Keratinocyte (primary cell): ENCODE measurements around the gene ATP8B1. TPM values are rescaled to one million over a fixed set of nuclear protein-coding genes. Genes with fewer than 3 reads are reported as not detected.

ENCODE experiments used
- DNase-seq: peaks from one replicate; pipeline ENCODE4 v3.0.0-alpha.2; 2011; ENCODE audit warnings: low read depth, missing footprints, low spot score
- FAIRE-seq: peaks from 2 replicates; lab custom pipeline; 2011; peaks lifted over from hg19 to GRCh38; lab: Jason Lieb, UNC
- H2AFZ ChIP-seq: 2 replicates; pipeline ENCODE4 v1.6.0; 2012; ENCODE audit warnings: low read length, control low read depth, inconsistent platforms; ENCODE audit not compliant: control insufficient read depth
- H3K27ac ChIP-seq: 2 replicates; pipeline ENCODE4 v1.5.1; 2011; ENCODE audit warnings: low read length; ENCODE audit not compliant: control insufficient read depth, insufficient read depth
- H3K27me3 ChIP-seq: 3 replicates; pipeline ENCODE4 v1.6.0; 2011; ENCODE audit warnings: low read length; ENCODE audit not compliant: control insufficient read depth, insufficient read depth; ENCODE audit errors: extremely low read depth
- H3K36me3 ChIP-seq, 2 experiments: 2 replicates in 1 of 2; 3 replicates in 1 of 2; pipeline ENCODE4 v1.5.1; 2011; ENCODE audit warnings: low read length in 2 of 2, mild to moderate bottlenecking in 1 of 2; ENCODE audit not compliant: control insufficient read depth in 2 of 2, insufficient read depth in 2 of 2; ENCODE audit errors: extremely low read depth in 1 of 2
- H3K4me1 ChIP-seq: 3 replicates; pipeline ENCODE4 v1.5.1; 2011; ENCODE audit warnings: low read length; ENCODE audit not compliant: control insufficient read depth, insufficient read depth; ENCODE audit errors: extremely low read depth
- H3K4me2 ChIP-seq: 3 replicates; pipeline ENCODE4 v1.6.0; 2011; ENCODE audit warnings: low read depth, low read length; ENCODE audit not compliant: control insufficient read depth, insufficient read depth; ENCODE audit errors: extremely low read depth
- H3K4me3 ChIP-seq, 3 experiments: fragments of 200-600 bp in 1 of 3; sonication (generic) in 1 of 3; 2 replicates in 2 of 3; 3 replicates in 1 of 3; pipeline ENCODE4 v1.5.1; 2011 to 2016; ENCODE audit warnings: low read length in 3 of 3, mild to moderate bottlenecking in 3 of 3, control low read depth in 2 of 3, inconsistent platforms in 1 of 3, low read depth in 1 of 3, mixed read lengths in 1 of 3, mixed run types in 1 of 3, moderate library complexity in 1 of 3; ENCODE audit not compliant: control insufficient read depth in 2 of 3, insufficient read depth in 2 of 3; ENCODE audit errors: extremely low read depth in 1 of 3
- H3K79me2 ChIP-seq: 2 replicates; pipeline ENCODE4 v1.6.0; 2012; ENCODE audit warnings: low read length; ENCODE audit not compliant: control insufficient read depth, insufficient read depth
- H3K9ac ChIP-seq: 3 replicates; pipeline ENCODE4 v1.6.0; 2011; ENCODE audit warnings: low read length; ENCODE audit not compliant: control insufficient read depth, insufficient read depth; ENCODE audit errors: extremely low read depth
- H3K9me1 ChIP-seq: 3 replicates; pipeline ENCODE4 v1.6.0; 2011; ENCODE audit warnings: low read length; ENCODE audit not compliant: control insufficient read depth, insufficient read depth; ENCODE audit errors: extremely low read depth
- H3K9me3 ChIP-seq: 2 replicates; pipeline ENCODE4 v1.5.1; 2012; ENCODE audit warnings: low read depth, low read length; ENCODE audit not compliant: control insufficient read depth
- H4K20me1 ChIP-seq: 3 replicates; pipeline ENCODE4 v1.6.0; 2011; ENCODE audit warnings: low read length; ENCODE audit not compliant: control insufficient read depth, insufficient read depth; ENCODE audit errors: extremely low read depth
- CTCF ChIP-seq, 3 experiments: IDR thresholded peaks in 1 of 3; conservative IDR thresholded peaks in 1 of 3; optimal IDR thresholded peaks in 1 of 3; 2 replicates in 2 of 3; 3 replicates in 1 of 3; pipeline versions ENCODE3 to v1.5.1; 2011; ENCODE audit warnings: low read length in 3 of 3, mild to moderate bottlenecking in 3 of 3, moderate library complexity in 2 of 3, control low read depth in 1 of 3, inconsistent platforms in 1 of 3; ENCODE audit not compliant: insufficient read depth in 2 of 3; ENCODE audit errors: extremely low read depth in 1 of 3
- EZH2 ChIP-seq: IDR thresholded peaks from one replicate; pipeline ENCODE4 v1.6.1; 2012; ENCODE audit warnings: inconsistent platforms, mild to moderate bottlenecking, low read length, moderate library complexity
- dilution Hi-C: fragments of 300-500 bp; cut with MboI; formaldehyde crosslinking; loops from one replicate; pipeline ENCODE4 v1.7.0; 2020; ENCODE audit warnings: low sequenced_read_pairs; ENCODE audit not compliant: extremely low pct_ligation_motif_present
- polyA plus RNA-seq, 5 experiments: library from polyadenylated mRNA; depleted of rRNA in 3 of 5; stranded (reverse) in 3 of 5; stranded (forward) in 1 of 5; unstranded in 1 of 5; fragments of >200 nt; gene quantifications; 1 replicate in 1 of 5; 2 replicates in 3 of 5; 3 replicates in 1 of 5; pipeline versions ENCODE4 v1.2.1 to v1.2.3, GENCODE V29; 2011 to 2012; ENCODE audit warnings: missing spikeins in 2 of 5, low read depth in 1 of 5, low replicate concordance in 1 of 5

The ATP8B1 gene
- polyA plus RNA-seq, 1 donor (not counting 4 experiments of a cell fraction or from before 2014, with no cell fraction given) = 20.4 TPM

- dilution Hi-C loops = no loop called here
Measured at GRCh38 chr18:57659460-57660102, 143.5 kb downstream of the ATP8B1 start.

DNA sequence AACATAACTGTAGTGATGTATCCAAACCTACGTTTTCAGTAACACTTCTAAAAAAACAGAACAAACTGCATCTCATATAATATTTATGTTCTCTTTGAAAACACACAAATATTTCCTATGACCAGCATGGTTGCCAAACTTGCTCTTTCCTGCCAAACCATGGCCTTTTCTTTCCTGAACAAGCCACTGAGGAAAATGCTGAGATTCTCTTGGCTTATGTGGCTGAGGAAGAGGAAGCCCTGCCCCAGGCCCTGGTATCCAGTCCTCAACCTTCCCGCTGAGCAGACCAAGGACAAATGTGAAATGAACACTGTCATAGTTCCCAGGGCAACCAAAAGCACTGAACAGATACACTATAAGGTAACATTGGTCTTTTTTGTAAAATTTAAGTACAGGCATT lies 145.6 kb downstream of the ATP8B1 start:
- Histone ChIP-seq H3K4me3 (no peak overlapping the region), H3K4me2 (no peak overlapping the region), H2AFZ (no peak overlapping the region), H3K4me1 (no peaks in the 10 kb centered on the region), H3K9me3 (no peaks in the 10 kb centered on the region), H4K20me1 (no peaks in the 10 kb centered on the region), H3K27me3 (no peaks in the 10 kb centered on the region), H3K36me3 (peaks cover 3 to 6% of the 10 kb centered on the region in 2 experiments), H3K9me1 (no peaks in the 10 kb centered on the region), H3K9ac (no peak overlapping the region), H3K79me2 (peaks cover 2% of the 10 kb centered on the region), H3K27ac (no peak overlapping the region)
- dilution Hi-C loops = no loop called here
- FAIRE-seq (no peak), DNase-seq (no peak)
- TF ChIP-seq CTCF (optimal IDR thresholded peaks at IDR 0.05 in 1 of 3, IDR thresholded peaks at IDR 0.05 in 1 of 3, conservative IDR thresholded peaks at IDR 0.05 in 1 of 3; ENCODE audit: extremely low read depth in 1 of 3, insufficient read depth in 2 of 3, low read length in 3 of 3) = no peak
- TF ChIP-seq EZH2 = no peak

More at GRCh38 chr18:57659460-57660102, 143.5 kb downstream of the ATP8B1 start:
- Histone ChIP-seq H3K79me2 (peaks cover 2% of the 10 kb centered on the region), H3K9me1 (no peaks in the 10 kb centered on the region), H4K20me1 (no peaks in the 10 kb centered on the region), H3K27ac (no peak overlapping the region), H2AFZ (no peak overlapping the region), H3K36me3 (peaks cover 0 to 7% of the 10 kb centered on the region in 2 experiments), H3K4me2 (no peak overlapping the region), H3K4me1 (no peaks in the 10 kb centered on the region), H3K4me3 (no peak overlapping the region), H3K27me3 (no peaks in the 10 kb centered on the region), H3K9ac (no peak overlapping the region), H3K9me3 (no peaks in the 10 kb centered on the region)
- no peak for TF ChIP-seq CTCF (optimal IDR thresholded peaks at IDR 0.05 in 1 of 3, IDR thresholded peaks at IDR 0.05 in 1 of 3, conservative IDR thresholded peaks at IDR 0.05 in 1 of 3; ENCODE audit: extremely low read depth in 1 of 3, insufficient read depth in 2 of 3, low read length in 3 of 3)
- TF ChIP-seq EZH2 = no peak
- FAIRE-seq = no peak
- no peak for DNase-seq
